NCI-H82 treated with DMSO at 0.1 percent for 48 hours (cell line): ENCODE data around the gene KLK4.

Source experiments
- DNase-seq: peaks from one replicate; lab custom pipeline; 2025; ENCODE audit not compliant: unreplicated experiment; lab: John Stamatoyannopoulos, UW

Gene KLK4

DNA sequence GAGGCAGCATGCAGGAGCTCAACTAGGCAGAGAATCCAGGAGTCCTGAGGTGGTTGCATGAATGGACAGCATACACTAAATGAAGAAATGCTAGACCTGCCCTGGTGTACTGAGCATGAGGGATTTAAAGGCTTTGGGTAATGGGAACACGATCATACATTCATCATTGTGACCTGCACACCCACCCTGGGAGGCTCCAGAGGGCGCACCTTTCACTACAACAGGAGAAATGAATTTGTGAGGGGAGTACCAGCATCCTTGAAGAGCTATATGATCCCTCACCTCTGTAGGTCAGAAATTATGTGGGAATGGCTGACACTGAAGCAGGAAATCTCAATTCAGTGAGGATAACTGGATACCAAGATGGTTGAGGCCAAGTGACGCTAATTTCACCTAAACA lies 29.0 kb downstream of the KLK4 start:
- no peak for DNase-seq

DNA sequence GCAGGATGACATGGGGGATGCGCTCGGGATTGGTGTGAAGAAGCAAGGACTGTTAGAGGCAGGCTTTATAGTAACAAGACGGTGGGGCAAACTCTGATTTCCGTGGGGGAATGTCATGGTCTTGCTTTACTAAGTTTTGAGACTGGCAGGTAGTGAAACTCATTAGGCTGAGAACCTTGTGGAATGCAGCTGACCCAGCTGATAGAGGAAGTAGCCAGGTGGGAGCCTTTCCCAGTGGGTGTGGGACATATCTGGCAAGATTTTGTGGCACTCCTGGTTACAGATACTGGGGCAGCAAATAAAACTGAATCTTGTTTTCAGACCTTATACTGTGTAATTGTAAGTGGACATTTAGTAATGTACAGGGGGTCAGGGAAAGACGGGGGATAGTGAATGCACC lies 31.0 kb downstream of the KLK4 start:
- no peak for DNase-seq

DNA sequence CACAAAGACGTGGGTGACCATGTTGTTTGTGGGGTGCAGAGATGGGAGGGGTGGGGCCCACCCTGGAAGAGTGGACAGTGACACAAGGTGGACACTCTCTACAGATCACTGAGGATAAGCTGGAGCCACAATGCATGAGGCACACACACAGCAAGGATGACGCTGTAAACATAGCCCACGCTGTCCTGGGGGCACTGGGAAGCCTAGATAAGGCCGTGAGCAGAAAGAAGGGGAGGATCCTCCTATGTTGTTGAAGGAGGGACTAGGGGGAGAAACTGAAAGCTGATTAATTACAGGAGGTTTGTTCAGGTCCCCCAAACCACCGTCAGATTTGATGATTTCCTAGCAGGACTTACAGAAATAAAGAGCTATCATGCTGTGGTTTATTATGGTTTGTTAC lies 32.3 kb downstream of the KLK4 start:
- DNase-seq, result no peak

GRCh38 chr19:50877338-50877737 lies 33.9 kb downstream of the KLK4 start:
- no peak for DNase-seq

- DNase-seq, result no peak
Measured at GRCh38 chr19:50876456-50876855, 34.7 kb downstream of the KLK4 start.

DNA sequence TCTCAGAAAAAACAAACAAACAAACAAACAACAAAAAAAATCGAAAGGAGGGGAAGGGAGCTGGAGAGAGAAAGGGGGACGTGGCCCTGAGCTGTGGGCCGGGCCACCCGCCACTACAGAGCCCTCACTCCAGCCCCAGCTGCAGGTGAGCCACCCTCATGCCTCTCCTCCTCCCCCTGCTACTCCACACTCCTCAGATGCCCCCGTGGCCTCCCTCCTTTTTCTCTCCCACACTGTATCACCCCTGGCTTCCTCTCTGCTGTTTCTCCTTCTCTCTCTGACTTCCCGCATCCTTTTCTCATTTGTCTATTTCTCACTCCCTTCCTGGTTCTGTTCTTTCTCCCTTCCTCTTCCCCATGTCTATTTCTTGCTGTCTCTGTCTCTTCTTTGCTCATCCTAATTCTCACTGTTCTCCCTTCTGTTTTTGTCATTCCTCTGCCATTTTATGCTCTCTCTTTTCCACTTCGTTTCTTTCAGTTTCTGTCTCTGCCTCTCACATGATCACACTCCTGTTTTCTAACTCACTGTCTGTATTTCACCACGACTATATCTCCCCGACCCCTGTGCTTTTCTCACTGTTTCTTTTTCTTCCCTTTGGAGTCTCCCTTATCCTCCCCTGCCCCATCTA lies 35.3 kb downstream of the KLK4 start:
- no peak for DNase-seq

DNA sequence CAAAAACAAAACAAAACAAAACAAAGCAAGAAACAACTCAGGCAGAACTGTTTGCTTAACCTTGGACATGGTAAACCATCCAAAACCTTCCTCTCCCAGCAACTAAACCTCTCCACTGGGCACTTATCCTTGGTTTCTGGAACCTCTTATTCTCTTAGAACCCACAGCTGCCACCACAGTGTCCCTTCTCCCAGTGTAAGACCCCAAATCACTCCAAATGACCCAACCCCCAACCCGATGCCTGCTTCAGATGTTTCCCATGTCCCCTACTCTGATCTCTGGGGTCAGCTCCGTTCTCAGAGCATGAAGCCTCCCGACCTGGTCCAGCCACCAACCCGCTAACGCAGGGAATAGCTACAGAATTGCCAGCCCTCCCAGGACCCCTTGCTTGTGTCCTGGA lies 37.0 kb downstream of the KLK4 start:
- no peak for DNase-seq

- no peak for DNase-seq
Measured at GRCh38 chr19:50873056-50873455, 38.1 kb downstream of the KLK4 start, which contains the start of gene KLK2. Gene KLK2 (plus strand): TSS chr19:50873439. CDS start chr19:50873474, 35 bp downstream.

DNA sequence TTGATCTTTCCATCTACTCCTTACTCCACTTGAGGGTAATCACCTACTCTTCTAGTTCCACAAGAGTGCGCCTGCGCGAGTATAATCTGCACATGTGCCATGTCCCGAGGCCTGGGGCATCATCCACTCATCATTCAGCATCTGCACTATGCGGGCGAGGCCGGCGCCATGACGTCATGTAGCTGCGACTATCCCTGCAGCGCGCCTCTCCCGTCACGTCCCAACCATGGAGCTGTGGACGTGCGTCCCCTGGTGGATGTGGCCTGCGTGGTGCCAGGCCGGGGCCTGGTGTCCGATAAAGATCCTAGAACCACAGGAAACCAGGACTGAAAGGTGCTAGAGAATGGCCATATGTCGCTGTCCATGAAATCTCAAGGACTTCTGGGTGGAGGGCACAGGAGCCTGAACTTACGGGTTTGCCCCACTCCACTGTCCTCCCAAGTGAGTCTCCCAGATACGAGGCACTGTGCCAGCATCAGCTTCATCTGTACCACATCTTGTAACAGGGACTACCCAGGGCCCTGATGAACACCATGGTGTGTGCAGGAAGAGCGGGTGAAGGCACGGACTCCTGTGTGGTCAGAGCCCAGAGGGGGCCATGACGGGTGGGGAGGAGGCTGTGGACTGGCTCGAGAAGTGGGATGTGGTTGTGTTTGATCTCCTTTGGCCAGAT lies 40.6 kb downstream of the KLK4 start:
- DNase-seq, result no peak

DNA sequence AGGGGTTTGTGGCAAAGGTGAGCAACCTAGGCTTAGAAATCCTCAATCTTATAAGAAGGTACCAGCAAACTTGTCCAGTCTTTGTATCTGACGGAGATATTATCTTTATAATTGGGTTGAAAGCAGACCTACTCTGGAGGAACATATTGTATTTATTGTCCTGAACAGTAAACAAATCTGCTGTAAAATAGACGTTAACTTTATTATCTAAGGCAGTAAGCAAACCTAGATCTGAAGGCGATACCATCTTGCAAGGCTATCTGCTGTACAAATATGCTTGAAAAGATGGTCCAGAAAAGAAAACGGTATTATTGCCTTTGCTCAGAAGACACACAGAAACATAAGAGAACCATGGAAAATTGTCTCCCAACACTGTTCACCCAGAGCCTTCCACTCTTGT lies 41.7 kb downstream of the KLK4 start:
- DNase-seq, result no peak

- no peak for DNase-seq
Measured at GRCh38 chr19:50861496-50862286, 49.5 kb downstream of the KLK4 start.

DNA sequence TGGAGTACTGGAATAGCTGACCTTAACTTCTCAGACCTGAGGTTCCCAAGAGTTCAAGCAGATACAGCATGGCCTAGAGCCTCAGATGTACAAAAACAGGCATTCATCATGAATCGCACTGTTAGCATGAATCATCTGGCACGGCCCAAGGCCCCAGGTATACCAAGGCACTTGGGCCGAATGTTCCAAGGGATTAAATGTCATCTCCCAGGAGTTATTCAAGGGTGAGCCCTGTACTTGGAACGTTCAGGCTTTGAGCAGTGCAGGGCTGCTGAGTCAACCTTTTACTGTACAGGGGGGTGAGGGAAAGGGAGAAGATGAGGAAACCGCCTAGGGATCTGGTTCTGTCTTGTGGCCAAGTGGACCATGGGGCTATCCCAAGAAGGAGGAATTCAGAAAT lies 50.2 kb downstream of the KLK4 start:
- DNase-seq, result no peak

DNA sequence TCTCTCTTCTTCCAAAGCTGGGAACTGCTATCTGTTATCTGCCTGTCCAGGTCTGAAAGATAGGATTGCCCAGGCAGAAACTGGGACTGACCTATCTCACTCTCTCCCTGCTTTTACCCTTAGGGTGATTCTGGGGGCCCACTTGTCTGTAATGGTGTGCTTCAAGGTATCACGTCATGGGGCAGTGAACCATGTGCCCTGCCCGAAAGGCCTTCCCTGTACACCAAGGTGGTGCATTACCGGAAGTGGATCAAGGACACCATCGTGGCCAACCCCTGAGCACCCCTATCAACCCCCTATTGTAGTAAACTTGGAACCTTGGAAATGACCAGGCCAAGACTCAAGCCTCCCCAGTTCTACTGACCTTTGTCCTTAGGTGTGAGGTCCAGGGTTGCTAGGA lies 51.3 kb downstream of the KLK4 start:
- no peak for DNase-seq

DNA sequence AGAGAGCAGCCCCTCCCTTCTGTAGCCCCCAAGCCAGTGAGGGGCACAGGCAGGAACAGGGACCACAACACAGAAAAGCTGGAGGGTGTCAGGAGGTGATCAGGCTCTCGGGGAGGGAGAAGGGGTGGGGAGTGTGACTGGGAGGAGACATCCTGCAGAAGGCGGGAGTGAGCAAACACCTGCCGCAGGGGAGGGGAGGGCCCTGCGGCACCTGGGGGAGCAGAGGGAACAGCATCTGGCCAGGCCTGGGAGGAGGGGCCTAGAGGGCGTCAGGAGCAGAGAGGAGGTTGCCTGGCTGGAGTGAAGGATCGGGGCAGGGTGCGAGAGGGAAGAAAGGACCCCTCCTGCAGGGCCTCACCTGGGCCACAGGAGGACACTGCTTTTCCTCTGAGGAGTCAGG lies 52.3 kb downstream of the KLK4 start:
- DNase-seq, result no peak

- DNase-seq, result no peak
Measured at GRCh38 chr19:50857366-50857765, 53.8 kb downstream of the KLK4 start.
